ENCODE measurements around the gene CXorf58. TPM values are rescaled to one million over a fixed set of nuclear protein-coding genes. Genes with fewer than 3 reads are reported as not detected.

The CXorf58 gene
- total and polyA plus RNA-seq, 2 of the 4 experiments (the other 2 are of a cell fraction), result not detected

DNA sequence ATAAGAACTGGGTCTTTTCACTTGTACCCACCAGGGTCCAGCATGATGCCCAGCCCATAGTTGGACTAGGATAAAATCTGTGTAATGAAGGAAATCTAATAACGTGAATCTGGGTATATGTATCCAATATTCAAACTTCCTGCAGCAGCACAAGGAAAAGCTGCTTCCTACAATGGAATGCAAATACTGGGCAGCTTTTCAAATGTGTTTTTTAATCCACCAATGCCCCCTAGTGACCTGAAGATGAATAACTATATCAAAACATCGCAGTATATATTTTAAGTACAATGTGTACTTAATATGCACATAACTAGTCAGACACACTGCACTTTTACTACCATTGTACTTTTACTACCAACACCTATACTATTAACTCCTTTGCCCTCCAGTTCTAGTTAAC, 5.4 kb upstream of the CXorf58 start:
- ATAC-seq (ENCODE audit: low read depth), result peak; percentile 71
- no TSS peak for BruUV-seq (replicated peaks)
- in situ Hi-C loops (cut with MboI; ENCODE audit: low sequenced_read_pairs), result loop anchor here (5.0 to 10.0 kb wide), 3 partner anchors 118 to 205 kb away; partner anchors contain the start of genes ACOT9 and SAT1

More for the DNA sequence above, 5.4 kb upstream of the CXorf58 start:
- Histone ChIP-seq H3K14ac (replicated peaks; ENCODE audit: low read depth, low read length) (no peak overlapping the region), H4K20me1 (ENCODE audit: insufficient read depth, low read length) (no peaks in the 10 kb centered on the region), H4K8ac (ENCODE audit: low read depth in 2 of 2, low read length in 2 of 2) (no peak overlapping the region), H2BK15ac (ENCODE audit: low read depth, low read length) (no peak overlapping the region), H3K4me3 (ENCODE audit: insufficient read depth, low read depth, low read length) (no peak overlapping the region), H3K4ac (ENCODE audit: low read depth, low read length) (no peak overlapping the region), H2BK5ac (ENCODE audit: low read depth, low read length, poor library complexity, severe bottlenecking) (no peak overlapping the region), H4K91ac (ENCODE audit: insufficient read depth, low read depth, low read length) (no peak overlapping the region), H3K36me3 (ENCODE audit: control insufficient read depth, insufficient read depth, low read length) (no peaks in the 10 kb centered on the region), H2AK5ac (ENCODE audit: low read depth, low read length) (no peak overlapping the region), H3K56ac (ENCODE audit: extremely low read depth, insufficient read depth, low read length) (no peak overlapping the region), H3K27me3 (ENCODE audit: control insufficient read depth, insufficient read depth, low read length) (no peaks in the 10 kb centered on the region), H3K79me1 (ENCODE audit: low read depth in 1 of 2, low read length in 2 of 2) (peaks cover 0 to 9% of the 10 kb centered on the region in 2 experiments; a peak in 2 of 4 replicates), H2BK120ac (ENCODE audit: low read depth, low read length) (no peak overlapping the region), H4K5ac (ENCODE audit: low read depth, low read length) (no peak overlapping the region), H2AFZ (replicated peaks; ENCODE audit: low read length, poor library complexity) (no peak overlapping the region), H3K9ac (ENCODE audit: low read depth, low read length) (no peak overlapping the region), H3K18ac (ENCODE audit: low read depth, low read length) (no peak overlapping the region), H3K9me1 (ENCODE audit: insufficient read depth, low read length) (no peaks in the 10 kb centered on the region), H3K4me1 (ENCODE audit: control insufficient read depth, insufficient read depth, low read length) (peaks cover 4% of the 10 kb centered on the region), H3K9me3 (ENCODE audit: control insufficient read depth, insufficient read depth, low read length) (no peaks in the 10 kb centered on the region), H3K27ac (ENCODE audit: insufficient read depth, low read length) (no peak overlapping the region), H2BK20ac (ENCODE audit: low read depth, low read length) (no peak overlapping the region), H2AK9ac (replicated peaks; ENCODE audit: low read depth, low read length, poor library complexity) (no peak overlapping the region), H3K4me2 (ENCODE audit: low read depth, low read length) (peak overlapping the region; percentile 75), H3K23ac (ENCODE audit: low read depth, low read length) (no peak overlapping the region)
- dilution Hi-C loops (cut with HindIII; ENCODE audit: low sequenced_read_pairs, unreplicated experiment), result no loop called here
- POLR2A ChIA-PET (ENCODE audit: unreplicated experiment), result interaction anchor here (0.6 to 1.4 kb wide), 4 partner anchors 119 to 160 kb away, joined by 3 to 5 read pairs (median 4); partner anchors contain the start of genes ACOT9 and SAT1
- peak; percentile 73 for DNase-seq
- intact Hi-C loops (cut with micrococcal nuclease), result loop anchor here (1.0 to 10.0 kb wide), 4 partner anchors 119 to 342 kb away; partner anchors contain the start of gene SAT1
- CTCF ChIA-PET, result interaction anchor here (0.5 to 3.0 kb wide), 15 partner anchors 14 to 1917 kb away, joined by 3 to 34 read pairs (median 4); partner anchors contain the start of genes EIF2S3 and SAT1
- TF ChIP-seq BHLHE40 (IDR thresholded peaks at IDR 0.05; ENCODE audit: low read depth, low read length), result no peak
- peak; percentile 79 for TF ChIP-seq RAD21 (IDR thresholded peaks at IDR 0.05; ENCODE audit: low read length)
- TF ChIP-seq SMC3 (IDR thresholded peaks at IDR 0.05; ENCODE audit: low read depth, low read length), result peak; percentile 61
- TF ChIP-seq MXI1 (IDR thresholded peaks at IDR 0.05; ENCODE audit: borderline replicate concordance, low read depth, low read length), result no peak
- TF ChIP-seq, protein P1, sequence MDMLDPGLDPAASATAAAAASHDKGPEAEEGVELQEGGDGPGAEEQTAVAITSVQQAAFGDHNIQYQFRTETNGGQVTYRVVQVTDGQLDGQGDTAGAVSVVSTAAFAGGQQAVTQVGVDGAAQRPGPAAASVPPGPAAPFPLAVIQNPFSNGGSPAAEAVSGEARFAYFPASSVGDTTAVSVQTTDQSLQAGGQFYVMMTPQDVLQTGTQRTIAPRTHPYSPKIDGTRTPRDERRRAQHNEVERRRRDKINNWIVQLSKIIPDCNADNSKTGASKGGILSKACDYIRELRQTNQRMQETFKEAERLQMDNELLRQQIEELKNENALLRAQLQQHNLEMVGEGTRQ (IDR thresholded peaks at IDR 0.05; ENCODE audit: low read depth, low read length), result no peak
- TF ChIP-seq RCOR1 (IDR thresholded peaks at IDR 0.05; ENCODE audit: insufficient replicate concordance, low read length), result no peak
- TF ChIP-seq, protein P2, sequence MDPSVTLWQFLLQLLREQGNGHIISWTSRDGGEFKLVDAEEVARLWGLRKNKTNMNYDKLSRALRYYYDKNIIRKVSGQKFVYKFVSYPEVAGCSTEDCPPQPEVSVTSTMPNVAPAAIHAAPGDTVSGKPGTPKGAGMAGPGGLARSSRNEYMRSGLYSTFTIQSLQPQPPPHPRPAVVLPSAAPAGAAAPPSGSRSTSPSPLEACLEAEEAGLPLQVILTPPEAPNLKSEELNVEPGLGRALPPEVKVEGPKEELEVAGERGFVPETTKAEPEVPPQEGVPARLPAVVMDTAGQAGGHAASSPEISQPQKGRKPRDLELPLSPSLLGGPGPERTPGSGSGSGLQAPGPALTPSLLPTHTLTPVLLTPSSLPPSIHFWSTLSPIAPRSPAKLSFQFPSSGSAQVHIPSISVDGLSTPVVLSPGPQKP (IDR thresholded peaks at IDR 0.05; ENCODE audit: borderline replicate concordance, low read depth, low read length), result no peak
- TF ChIP-seq CHD1 (IDR thresholded peaks at IDR 0.05; ENCODE audit: low read depth, low read length), result no peak
- TF ChIP-seq, protein P3, sequence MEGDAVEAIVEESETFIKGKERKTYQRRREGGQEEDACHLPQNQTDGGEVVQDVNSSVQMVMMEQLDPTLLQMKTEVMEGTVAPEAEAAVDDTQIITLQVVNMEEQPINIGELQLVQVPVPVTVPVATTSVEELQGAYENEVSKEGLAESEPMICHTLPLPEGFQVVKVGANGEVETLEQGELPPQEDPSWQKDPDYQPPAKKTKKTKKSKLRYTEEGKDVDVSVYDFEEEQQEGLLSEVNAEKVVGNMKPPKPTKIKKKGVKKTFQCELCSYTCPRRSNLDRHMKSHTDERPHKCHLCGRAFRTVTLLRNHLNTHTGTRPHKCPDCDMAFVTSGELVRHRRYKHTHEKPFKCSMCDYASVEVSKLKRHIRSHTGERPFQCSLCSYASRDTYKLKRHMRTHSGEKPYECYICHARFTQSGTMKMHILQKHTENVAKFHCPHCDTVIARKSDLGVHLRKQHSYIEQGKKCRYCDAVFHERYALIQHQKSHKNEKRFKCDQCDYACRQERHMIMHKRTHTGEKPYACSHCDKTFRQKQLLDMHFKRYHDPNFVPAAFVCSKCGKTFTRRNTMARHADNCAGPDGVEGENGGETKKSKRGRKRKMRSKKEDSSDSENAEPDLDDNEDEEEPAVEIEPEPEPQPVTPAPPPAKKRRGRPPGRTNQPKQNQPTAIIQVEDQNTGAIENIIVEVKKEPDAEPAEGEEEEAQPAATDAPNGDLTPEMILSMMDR (conservative IDR thresholded peaks at IDR 0.05; ENCODE audit: low read depth, low read length), result peak; percentile 66
- no CpG with 5 or more reads among the region's 2 CpGs for WGBS, 2 experiments (ENCODE audit: extremely low coverage in 2 of 2, insufficient read length in 1 of 2)

All from IMR-90 (cell line).